Right renal pelvis (tissue), 4 donors: Measurements from ENCODE around the gene OR4E2. TPM values are rescaled to one million over a fixed set of nuclear protein-coding genes. Genes with fewer than 3 reads are reported as not detected.
"Not testable (repeated sequence)": the region's sequence is repeated elsewhere in the genome, so short reads cannot be mapped to it uniquely, and the experiment has no call there.

Source experiments
- DNase-seq, 4 donors: peaks; one replicate each; pipeline ENCODE4 v3.0.0-alpha.2; 2013; ENCODE audit warnings: low read depth in 4 of 4, low spot score in 3 of 4, missing footprints in 1 of 4
- polyA plus RNA-seq, 4 donors: library from polyadenylated mRNA; unstranded; fragments of 120-200 nt; gene quantifications; one replicate each; pipeline ENCODE4 v1.2.1, GENCODE V29; 2013; ENCODE audit not compliant: insufficient read length in 4 of 4

OR4E2 gene, protein sequence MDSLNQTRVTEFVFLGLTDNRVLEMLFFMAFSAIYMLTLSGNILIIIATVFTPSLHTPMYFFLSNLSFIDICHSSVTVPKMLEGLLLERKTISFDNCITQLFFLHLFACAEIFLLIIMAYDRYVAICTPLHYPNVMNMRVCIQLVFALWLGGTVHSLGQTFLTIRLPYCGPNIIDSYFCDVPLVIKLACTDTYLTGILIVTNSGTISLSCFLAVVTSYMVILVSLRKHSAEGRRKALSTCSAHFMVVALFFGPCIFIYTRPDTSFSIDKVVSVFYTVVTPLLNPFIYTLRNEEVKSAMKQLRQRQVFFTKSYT
- polyA plus RNA-seq = under 1 TPM in 1 of 4 donors, not detected in 3; 0.03 TPM

DNA sequence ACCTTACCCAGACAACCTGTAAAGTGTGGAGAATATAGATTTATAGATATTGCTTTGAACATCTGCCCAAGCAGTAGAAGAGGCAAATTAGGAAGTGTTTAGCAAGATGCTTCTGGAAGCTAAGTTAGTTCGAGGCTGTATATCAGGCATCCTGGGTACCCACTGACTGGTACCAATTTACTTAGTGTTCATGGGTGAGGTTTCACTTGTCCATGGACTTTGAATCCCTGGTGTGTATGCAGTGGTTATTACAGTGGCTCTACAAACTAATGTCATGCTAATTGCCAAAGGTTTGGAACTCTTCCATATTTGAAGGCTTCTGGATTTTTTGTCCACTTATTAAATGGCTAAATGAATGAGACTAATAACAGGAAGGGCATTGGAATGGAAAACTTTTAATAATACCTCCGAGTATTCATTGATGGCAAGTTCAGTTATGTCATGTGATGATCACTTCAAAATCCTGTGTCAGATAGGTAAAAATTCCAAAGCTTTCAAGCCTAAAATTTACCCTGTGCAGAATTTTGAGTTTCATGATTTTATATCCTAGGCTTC is at the start of gene OR4E2:
TSS of gene OR4E2 (plus strand) at position 505 of the 555 bp plus-strand sequence. CDS start 11,248 bp downstream, outside the sequence.
- DNase-seq = no peak

DNA sequence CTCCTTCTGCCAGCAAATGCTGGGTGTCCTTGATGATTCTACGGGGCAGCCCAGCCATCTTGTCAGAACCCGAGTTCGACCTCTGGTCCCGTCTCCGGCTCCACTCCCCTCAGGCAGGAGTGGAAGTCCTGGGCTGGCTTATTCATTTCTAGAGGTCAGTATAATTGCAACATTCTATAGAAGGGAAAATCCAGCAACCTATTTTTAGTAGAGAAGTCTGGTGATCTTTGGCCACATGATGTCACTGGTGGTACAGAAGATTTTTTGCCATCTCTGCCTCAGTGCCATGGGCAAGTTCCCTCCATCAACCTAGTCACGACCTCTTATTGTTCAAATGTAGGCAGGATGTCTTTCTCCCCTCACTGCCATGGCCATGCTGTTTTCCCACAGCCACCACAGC is 41.3 kb upstream of the OR4E2 start:
- DNase-seq = no peak

DNA sequence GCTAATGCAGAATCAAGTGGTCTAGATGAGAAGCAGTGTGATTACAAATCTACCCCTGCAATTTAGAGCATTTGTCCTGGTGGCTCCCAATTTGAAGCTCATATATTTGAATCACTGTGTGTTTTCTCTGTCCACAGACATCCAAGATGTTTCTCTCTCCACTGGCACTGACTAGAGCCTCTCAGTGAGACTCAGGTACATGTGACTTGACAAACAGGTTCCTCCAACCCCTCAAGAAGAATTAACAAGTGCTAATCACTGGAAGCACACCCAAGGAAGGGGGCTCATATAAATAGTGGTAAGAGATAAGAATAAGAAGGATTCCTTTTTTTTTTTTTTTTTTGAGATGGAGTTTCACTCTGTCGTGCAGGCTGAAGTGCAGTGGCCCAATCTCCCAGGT is 39.4 kb upstream of the OR4E2 start:
- no peak for DNase-seq

DNA sequence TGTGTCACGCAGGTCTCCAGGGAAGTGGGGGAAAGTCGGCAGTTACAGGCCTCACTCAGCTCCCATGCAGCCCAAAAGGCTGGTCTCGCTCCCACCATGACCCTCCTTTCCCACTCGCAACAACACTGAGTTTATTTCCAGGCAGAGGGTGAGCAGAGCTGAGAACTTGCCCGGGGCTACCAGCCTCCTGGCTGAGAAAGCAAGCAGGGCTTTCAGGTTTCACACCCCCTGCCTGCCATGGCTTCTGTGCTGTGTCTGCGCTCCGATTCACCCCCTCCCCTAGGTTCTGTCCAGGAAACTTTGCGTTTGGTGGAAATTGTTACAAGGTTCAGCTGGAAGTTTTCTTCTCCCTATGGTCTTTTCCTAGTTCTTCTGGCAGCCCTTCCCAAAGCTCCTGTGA is 36.0 kb upstream of the OR4E2 start:
- DNase-seq = no peak

DNA sequence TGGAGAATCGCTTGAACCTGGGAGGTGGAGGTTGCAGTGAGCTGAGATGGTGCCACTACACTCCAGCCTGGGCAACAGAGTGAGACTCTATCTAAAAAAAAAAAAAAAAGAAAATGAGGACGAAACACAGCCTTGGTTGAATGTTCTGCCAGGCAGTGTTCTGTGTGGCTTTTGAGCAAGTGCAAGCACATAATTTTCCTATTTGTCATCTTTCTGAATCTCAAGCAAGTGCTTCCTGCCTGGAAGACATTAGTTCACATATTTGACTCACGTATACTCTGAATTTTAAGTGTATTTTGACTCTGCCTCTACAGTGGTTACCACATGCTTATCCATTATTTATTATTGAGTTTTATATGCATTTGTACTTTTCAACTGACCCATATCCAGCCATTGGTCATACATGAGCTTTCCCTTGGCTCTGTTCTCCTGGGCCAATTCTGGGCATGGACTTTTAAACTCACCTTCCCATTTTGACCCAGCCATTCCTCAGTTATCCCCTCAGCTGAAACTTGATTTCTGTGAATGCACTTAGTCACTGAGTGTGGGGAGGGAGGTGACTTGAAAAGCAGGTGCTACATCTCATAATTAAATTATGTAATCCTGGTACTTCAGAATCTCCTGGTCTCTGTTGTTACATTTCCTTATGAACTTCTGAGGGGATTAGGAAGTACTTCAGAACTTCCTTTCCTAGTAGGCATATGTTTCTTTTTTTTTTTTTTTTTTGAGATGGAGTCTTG is 27.0 kb upstream of the OR4E2 start:
- no peak for DNase-seq

DNA sequence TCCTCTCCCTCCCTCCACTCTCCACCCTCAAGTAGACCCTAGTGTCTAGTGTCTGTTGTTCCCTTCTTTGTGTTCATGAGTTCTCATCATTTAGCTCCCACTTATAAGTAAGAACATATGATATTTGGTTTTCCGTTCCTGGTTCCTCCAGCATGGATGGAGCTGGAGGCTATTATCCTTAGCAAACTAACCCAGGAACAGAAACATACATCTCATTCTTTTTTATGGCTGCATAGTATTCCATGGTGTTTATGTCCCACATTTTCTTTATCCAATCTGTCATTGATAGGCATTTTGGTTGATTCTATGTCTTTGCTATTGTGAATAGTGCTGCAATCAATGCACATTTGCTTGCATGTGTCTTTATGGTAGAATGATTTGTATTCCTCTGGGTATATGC is 23.1 kb upstream of the OR4E2 start:
- DNase-seq = not testable (repeated sequence)

DNA sequence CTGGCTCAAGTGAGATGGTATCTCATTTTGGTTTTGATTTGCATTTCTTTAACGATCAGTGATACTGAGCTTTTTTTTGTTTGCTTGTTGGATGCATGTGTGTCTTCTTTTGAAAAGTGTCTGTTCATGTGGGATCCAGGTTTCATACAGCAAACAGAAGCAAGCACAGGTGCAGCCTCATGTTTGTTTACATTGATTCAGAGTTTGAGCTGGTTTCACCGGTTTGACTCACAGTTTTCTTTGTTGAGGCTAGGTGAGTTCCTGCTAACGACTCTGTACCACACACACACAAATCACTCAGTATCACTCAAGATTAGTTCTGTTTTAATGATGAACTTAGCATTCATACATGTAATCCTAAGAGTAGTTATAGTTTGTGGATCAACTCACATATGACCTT is 22.6 kb upstream of the OR4E2 start:
- no peak for DNase-seq

DNA sequence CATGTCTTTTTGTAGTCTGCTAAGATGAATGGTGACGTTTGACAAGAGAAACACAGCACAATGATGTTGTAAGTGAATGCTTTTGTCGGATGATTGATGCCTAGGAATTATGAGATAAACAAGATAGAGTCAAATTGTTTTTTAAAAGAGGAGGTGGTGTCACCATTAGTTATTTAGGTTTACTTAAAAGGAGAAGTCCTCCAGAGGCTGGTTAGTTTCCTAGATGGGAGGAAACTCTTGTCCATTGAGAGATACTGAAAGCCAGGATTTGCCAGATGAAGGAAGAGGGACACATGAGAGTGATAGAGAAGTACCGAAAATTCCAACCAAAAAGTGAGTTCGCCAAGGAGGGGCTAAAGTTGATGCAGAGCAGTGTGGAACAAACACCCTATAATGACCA is 18.8 kb upstream of the OR4E2 start, which contains the start of gene OR10G2:
TSS of gene OR10G2 (minus strand) at position 101 of the 400 bp plus-strand sequence. CDS start at position 3, 98 bp downstream.
- no peak for DNase-seq

DNA sequence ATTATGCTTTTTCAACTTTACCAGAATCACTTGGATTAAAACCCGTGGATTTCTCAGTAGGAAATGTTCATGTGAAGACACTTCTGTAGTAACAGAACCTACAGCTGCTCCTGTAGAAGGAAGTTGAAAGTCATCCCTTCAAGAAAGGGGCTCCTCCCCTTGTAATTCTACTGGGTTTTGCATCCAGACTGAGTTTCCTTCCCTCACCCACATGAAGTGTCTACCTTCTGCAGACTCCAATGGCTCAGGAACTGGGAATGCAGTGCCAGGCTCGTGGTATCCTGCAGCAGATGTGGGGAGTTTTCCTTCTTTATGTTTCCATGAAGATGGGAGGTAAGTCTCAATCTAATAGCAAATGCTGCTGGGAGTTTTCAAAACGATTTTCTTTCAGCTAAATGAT is 11.0 kb upstream of the OR4E2 start:
- no peak for DNase-seq

DNA sequence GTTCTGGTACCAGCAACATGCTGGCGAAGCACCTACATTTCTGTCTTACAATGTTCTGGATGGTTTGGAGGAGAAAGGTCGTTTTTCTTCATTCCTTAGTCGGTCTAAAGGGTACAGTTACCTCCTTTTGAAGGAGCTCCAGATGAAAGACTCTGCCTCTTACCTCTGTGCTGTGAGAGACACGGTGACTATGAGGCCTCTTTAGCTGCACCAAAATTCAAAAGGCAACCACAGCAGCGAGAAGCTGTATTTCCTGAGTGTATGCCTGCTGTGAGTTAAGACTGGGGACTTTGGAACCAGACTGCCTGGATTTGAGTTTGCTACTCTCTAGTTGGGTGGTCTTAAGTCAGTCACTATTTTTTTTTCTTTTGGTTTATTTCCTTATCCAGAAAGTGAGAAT is 10.2 kb upstream of the OR4E2 start:
- DNase-seq = no peak

DNA sequence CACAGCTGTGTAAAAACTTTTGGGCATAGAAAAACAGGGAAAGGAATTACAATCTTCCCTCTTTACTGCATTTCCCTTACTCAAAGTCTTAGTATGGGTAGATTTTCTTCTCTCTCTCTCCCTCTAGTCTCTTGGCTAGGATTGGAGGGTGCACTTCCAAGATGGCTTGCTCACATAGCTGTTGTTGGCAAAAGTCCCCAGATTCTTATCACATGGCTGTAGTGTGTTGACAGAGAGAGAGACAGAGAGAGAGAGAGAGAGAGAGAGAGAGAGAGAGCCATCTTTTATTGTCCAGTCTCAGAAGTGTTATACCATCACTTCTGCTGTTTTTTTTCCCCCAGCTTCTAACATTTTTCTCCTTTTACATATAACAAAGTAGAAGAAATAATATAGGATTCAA is 6.3 kb upstream of the OR4E2 start:
- DNase-seq = no peak

DNA sequence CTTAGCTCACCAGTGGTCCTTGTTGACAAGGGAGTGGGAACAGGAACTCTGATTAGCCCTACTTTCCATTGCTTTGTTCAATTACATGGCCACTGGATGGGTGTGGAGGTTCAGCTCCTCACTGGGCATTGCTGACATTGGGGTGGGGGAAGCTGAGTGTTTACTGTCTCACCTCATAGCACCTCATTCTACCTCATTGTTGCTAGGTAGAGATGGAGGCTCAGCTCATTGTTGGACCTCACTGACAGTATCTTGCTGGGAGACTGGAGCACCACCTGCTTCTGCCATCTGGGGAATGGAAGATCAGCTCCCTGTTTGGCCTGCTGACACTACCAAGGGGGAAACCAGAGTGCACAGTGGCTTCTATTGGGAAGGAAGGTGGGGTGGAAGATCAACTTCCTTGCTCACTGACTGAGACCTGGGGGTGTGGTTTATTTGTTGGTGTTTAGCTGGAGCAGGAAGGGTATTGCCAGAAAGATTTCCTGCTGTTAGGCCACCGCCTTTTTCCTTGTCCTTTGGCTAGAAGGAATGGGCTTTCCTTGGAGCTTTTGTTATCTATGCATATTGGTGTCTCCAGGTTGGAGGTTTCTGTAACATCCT is 1.3 kb upstream of the OR4E2 start:
- DNase-seq = no peak

DNA sequence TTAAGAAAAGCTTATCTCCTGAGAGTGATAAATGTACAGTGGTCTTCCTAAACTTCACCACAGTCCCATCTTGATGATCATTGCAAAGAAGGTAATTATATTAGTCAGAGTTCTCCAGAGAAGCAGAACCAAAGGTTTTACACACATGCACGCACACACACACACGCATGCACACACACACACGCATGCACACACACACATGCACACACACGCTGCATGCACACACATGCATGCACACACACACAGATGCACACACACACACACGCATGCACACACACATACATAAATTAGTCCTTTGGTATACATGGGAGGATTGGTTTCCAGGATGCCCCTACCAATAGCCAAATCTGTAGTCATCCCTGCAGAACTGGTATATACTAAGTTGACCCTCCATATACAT is 580 bp downstream of the OR4E2 start:
- DNase-seq = no peak

DNA sequence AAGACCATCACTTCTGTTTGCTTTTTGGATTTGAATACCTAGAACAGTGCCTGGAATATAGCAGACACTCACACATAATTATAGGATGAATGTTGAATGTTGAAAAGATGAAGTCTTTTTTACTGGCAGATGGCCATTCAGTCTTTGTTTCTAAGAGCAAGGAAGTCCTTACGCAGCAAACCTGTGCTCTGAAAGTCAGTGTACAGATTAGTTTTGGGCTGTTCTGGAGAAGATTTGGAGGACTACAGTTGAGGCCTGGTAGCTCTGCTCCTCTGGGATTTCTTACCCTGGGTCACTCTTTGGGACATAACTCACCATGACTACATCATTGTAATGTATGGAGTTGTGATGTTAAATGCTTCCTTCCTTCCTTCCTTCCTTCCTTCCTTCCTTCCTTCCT is 3.3 kb downstream of the OR4E2 start:
- DNase-seq = no peak

DNA sequence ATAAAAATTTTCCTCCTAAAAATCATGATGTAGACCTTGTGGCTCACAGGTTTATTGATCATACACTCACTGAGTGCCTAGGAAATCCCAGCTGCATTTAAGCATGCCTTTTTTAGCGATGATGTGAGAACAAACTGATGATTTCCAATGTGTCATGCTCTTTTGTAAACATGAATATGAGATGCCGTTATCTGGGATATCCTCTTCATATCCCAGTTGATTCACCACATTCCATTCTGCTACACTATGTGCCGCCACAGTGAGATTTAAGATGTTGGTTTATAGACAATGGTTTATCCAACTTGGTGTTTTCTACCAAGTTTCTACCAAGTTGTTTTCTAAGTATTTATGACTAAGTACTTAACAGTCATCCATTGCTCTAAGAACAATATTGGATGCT is 14.7 kb downstream of the OR4E2 start:
- DNase-seq = no peak

DNA sequence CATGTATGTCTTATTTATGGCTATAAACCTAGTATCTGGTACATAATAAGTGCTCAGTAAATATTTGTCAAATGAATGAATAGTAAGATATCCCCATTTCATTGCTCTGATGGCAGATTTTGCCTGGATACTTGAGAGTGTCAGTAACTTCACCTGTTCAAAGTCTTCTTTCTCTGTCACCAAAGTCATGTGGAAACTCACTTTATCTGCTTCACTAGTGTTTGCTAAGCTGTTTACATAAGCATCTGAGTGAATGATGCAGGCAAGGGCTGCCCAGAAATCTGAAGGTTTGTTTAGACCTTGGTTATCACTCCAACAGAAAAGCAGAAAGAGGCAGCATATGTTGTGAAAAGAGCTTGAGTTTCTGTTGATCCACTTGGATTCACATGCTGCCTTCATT is 15.6 kb downstream of the OR4E2 start:
- DNase-seq = no peak

DNA sequence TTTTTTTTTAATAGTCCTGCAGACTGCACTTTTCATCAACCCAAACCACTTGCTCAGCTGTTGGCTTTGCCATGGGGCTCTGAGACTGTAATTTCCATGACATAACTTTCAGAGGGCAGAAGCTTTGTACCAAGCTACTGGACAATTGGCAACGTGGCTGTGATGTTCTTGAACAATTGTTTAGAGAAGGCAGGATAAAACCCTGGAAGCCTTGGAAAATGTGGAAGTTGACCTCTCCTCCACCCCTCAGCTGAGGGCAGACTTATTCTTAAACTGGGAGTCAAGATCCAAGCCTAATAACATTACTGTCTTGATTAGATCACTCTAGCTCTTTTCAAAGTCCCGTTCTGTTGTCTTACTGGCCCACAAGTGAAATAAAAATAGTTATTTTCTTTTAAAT is 17.7 kb downstream of the OR4E2 start:
- no peak for DNase-seq

DNA sequence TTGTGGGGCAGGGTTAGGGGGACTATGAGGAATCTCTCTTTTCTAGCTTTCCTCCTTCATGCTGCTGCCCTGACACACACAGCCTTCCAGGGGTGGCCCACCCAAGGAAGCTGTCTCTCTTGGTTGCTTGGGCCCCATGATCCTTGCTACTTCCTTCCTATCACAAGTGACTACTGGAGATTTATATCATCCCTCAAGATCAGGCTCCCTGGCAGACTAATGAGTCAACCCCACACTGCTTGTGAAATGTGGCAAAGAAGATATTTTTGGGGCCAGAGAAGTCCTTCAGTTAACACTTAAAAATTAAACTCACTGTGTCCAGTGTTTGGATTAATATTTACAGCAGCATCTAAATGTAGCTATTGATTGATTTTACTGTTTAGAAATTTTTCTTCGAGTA is 18.5 kb downstream of the OR4E2 start:
- DNase-seq = no peak

DNA sequence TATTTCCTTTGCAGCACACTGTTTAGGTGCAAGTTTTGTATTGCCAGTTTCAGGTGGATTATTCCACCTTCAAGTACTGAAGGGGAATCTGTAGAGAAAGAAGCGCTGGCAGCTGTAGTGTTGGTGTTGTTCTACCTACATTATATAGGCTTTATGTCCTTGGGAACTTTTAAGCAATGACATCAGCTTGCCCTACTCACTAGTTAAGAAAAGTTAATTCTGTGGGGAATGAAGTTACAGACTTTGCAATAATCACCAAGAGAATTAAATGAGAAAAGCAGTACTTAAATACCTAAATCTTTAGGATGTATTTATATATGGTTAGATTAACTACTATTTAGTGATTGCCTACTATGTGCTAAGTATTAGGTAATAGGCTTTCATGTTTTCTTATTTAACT is 20.1 kb downstream of the OR4E2 start, which contains the start of gene OR4E1:
TSS of gene OR4E1 (minus strand) at position 101 of the 400 bp plus-strand sequence. CDS start 2,883 bp downstream, outside the sequence.
- DNase-seq = no peak

DNA sequence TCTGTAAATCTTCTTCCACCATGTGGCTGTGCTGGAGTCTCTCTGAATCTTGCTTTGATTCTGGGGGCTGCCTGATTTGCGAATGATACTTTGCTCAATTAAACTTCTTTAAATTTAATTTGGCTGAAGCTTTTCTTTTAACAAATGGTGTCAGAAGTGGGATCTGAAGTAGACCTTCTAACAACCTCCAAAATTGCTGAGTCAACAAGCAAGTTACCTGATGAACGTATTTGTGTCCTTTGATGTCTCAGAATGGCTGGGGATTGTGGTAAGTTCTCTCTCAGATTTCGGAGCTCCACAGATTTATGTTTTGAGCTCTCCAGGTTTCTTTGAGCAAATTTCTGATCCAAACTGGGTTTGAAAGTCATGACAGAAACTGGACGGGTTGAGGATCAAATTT is 21.9 kb downstream of the OR4E2 start:
- no peak for DNase-seq

DNA sequence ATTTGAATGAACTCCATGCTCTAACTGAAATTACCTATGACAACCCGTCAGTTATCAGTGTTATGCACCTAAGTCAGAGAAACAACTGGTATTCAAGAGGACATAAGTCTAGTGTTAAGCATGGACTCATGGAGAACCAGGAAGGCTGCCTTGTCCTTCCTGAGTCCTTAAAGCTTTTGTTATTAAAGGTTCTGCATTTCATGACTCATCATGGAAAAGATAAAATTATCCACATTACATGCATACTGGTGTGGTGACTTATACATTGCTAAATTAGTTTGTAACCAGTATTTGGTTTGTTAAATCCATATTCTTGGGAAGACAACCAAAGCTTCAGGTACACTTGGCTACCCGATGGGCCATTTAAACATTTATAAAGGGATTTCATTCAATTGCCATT is 26.4 kb downstream of the OR4E2 start:
- DNase-seq = no peak
